HUES6 (cell line): ENCODE results near the gene CAPN11.

Experiments
- H3K27ac ChIP-seq: 2 replicates; pipeline ENCODE4 v1.7.0; 2013; ENCODE audit warnings: low read depth, mild to moderate bottlenecking, low read length, inconsistent platforms
- H3K27me3 ChIP-seq: 2 replicates; pipeline ENCODE4 v1.6.1; 2013; ENCODE audit warnings: low read length; ENCODE audit not compliant: control insufficient read depth, insufficient read depth
- H3K36me3 ChIP-seq: 2 replicates; pipeline ENCODE4 v1.6.1; 2013; ENCODE audit warnings: low read length; ENCODE audit not compliant: control insufficient read depth, insufficient read depth
- H3K4me1 ChIP-seq: 2 replicates; pipeline ENCODE4 v1.6.1; 2013; ENCODE audit warnings: low read length; ENCODE audit not compliant: control insufficient read depth, insufficient read depth
- H3K4me3 ChIP-seq: 2 replicates; pipeline ENCODE4 v1.5.1; 2013; ENCODE audit warnings: low read depth, low read length
- H3K9ac ChIP-seq: one replicate; pipeline ENCODE4 v1.6.1; 2013; ENCODE audit warnings: mild to moderate bottlenecking, low read length
- H3K9me3 ChIP-seq: 2 replicates; pipeline ENCODE4 v1.6.1; 2013; ENCODE audit warnings: low read depth, low read length; ENCODE audit not compliant: control insufficient read depth, insufficient read depth

The CAPN11 gene

DNA sequence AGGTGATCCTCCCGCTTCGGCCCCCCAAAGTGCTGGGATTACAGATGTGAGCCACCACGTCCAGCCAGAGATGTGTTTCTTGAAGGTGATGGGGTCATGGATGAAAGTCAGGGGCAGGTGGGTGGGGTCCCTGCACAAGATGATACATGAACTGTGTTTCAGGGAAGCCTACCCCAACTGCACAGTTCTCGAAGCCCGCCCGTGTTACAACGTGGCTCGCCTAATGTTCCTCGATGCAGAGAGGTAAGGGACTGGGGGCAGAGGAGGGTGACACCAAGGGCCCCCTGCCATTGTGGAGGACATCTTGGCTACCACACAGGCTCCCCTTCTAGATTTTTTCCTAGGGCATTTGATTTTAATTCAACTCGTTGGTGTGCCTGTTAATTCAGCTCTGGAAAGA, 11.9 kb upstream of the CAPN11 start:
- no peaks in the 10 kb centered on the region for H3K4me1 ChIP-seq
- H3K9me3 ChIP-seq, result no peaks in the 10 kb centered on the region
- H3K4me3 ChIP-seq, result no peak overlapping the region
- H3K36me3 ChIP-seq, result peaks cover 67% of the 10 kb centered on the region
- no peak overlapping the region for H3K27ac ChIP-seq
- no peak overlapping the region for H3K9ac ChIP-seq
- no peaks in the 10 kb centered on the region for H3K27me3 ChIP-seq

DNA sequence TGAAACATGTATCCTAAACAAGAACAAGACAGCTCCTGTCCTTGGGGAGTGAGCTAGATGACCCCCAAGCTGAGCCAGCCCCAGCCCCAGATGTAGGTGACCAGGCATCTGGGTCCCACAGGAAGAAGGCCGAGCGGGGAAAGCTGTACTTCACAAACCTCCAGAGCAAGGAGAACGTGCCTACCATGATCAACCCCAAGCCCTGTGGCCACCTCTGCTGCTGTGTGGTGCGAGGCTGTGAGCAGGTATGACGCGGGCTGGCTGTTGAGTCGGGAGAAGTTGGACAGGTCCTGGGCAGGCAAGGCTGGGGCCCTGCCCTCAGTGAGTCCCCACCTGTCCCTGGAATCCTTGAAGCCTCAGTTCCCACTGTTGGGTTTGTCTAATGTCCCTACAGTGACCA, 11.4 kb upstream of the CAPN11 start:
- Histone ChIP-seq H3K27ac (no peak overlapping the region), H3K36me3 (peaks cover 67% of the 10 kb centered on the region), H3K9me3 (no peaks in the 10 kb centered on the region)

GRCh38 chr6:44148306-44148705, 10.3 kb upstream of the CAPN11 start:
- Histone ChIP-seq H3K4me3 (no peak overlapping the region), H3K36me3 (peaks cover 64% of the 10 kb centered on the region), H3K9me3 (no peaks in the 10 kb centered on the region), H3K27me3 (no peaks in the 10 kb centered on the region), H3K27ac (no peak overlapping the region), H3K9ac (no peak overlapping the region), H3K4me1 (no peaks in the 10 kb centered on the region)

More for the DNA sequence above, 11.4 kb upstream of the CAPN11 start:
- H3K27me3 ChIP-seq, result no peaks in the 10 kb centered on the region
- no peaks in the 10 kb centered on the region for H3K4me1 ChIP-seq
- H3K9ac ChIP-seq, result no peak overlapping the region
- H3K4me3 ChIP-seq, result no peak overlapping the region

GRCh38 chr6:44149369-44150012, 9.1 kb upstream of the CAPN11 start:
- no peak overlapping the region for H3K27ac ChIP-seq

GRCh38 chr6:44150317-44150917, 8.2 kb upstream of the CAPN11 start:
- Histone ChIP-seq H3K27ac (no peak overlapping the region), H3K9ac (no peak overlapping the region), H3K36me3 (peaks cover 59% of the 10 kb centered on the region), H3K4me3 (no peak overlapping the region), H3K9me3 (no peaks in the 10 kb centered on the region), H3K4me1 (no peaks in the 10 kb centered on the region), H3K27me3 (no peaks in the 10 kb centered on the region)

More at GRCh38 chr6:44149369-44150012, 9.1 kb upstream of the CAPN11 start:
- Histone ChIP-seq H3K4me3 (no peak overlapping the region), H3K9ac (no peak overlapping the region), H3K4me1 (no peaks in the 10 kb centered on the region), H3K9me3 (no peaks in the 10 kb centered on the region), H3K36me3 (peaks cover 61% of the 10 kb centered on the region), H3K27me3 (no peaks in the 10 kb centered on the region)

GRCh38 chr6:44151348-44152108, 7.1 kb upstream of the CAPN11 start:
- Histone ChIP-seq H3K4me3 (no peak overlapping the region), H3K4me1 (peaks cover 4% of the 10 kb centered on the region), H3K9me3 (no peaks in the 10 kb centered on the region), H3K27ac (no peak overlapping the region), H3K36me3 (peaks cover 50% of the 10 kb centered on the region), H3K27me3 (no peaks in the 10 kb centered on the region), H3K9ac (no peak overlapping the region)

DNA sequence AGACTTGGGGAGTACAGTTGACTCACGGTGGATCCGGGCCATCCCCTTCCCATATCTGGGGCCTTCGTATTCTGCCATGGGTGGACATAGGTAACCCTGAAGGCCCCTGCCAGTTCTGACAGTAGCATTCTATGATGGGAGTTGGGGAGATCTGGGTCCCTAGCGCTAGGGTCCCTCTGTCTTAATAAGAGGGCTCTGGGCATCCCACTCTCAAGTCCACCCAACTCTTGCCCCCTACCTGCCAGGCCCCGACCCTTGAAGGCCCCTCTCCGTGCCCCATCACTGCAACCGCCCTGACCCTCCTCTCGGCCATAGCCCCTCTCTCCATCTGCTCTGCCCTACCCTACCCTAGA, 6.5 kb upstream of the CAPN11 start:
- no peak overlapping the region for H3K9ac ChIP-seq
- H3K9me3 ChIP-seq, result no peaks in the 10 kb centered on the region
- no peak overlapping the region for H3K27ac ChIP-seq
- H3K27me3 ChIP-seq, result no peaks in the 10 kb centered on the region
- H3K36me3 ChIP-seq, result peaks cover 45% of the 10 kb centered on the region
- peaks cover 9% of the 10 kb centered on the region for H3K4me1 ChIP-seq
- no peak overlapping the region for H3K4me3 ChIP-seq

DNA sequence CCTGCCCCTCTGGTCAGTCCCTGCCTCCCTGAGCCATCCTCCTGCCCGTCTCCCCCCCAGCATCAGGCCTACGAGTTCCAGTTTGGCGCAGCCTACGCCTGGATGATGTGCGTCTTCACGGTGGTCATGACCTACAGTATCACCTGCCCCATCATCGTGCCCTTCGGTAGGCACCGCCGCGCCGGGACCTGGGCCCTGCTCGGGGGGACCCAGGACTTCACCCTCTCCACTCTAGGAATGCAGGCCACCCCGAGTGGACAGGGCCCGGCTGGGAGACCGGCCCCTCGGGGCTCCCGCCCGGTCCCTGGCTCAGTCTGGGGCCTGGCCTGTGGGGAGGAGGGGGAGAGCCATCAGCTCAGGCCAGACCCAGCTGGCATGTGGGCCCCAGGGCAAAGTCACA, 6.1 kb upstream of the CAPN11 start:
- Histone ChIP-seq H3K27ac (no peak overlapping the region), H3K9ac (no peak overlapping the region), H3K4me3 (no peak overlapping the region), H3K9me3 (no peaks in the 10 kb centered on the region), H3K4me1 (peaks cover 9% of the 10 kb centered on the region), H3K36me3 (peaks cover 42% of the 10 kb centered on the region), H3K27me3 (no peaks in the 10 kb centered on the region)

DNA sequence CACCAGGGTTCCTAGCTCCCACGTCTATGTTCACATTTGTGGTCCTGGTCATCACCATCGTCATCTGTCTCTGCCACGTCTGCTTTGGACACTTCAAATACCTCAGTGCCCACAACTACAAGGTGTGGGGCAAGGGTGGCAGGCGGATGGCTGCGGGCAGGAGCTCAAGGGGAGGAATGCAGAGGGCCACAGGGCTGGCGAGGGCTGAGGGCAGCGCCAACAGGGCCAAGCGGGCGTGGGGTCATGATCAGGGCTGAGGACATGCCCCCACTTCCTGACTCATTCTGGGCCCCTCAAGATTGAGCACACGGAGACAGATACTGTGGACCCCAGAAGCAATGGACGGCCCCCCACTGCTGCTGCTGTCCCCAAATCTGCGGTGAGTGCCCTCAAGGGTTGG, 4.6 kb upstream of the CAPN11 start:
- Histone ChIP-seq H3K36me3 (peaks cover 26% of the 10 kb centered on the region), H3K27ac (no peak overlapping the region), H3K4me3 (no peak overlapping the region), H3K9me3 (no peaks in the 10 kb centered on the region), H3K4me1 (peaks cover 9% of the 10 kb centered on the region), H3K9ac (no peak overlapping the region), H3K27me3 (no peaks in the 10 kb centered on the region)

DNA sequence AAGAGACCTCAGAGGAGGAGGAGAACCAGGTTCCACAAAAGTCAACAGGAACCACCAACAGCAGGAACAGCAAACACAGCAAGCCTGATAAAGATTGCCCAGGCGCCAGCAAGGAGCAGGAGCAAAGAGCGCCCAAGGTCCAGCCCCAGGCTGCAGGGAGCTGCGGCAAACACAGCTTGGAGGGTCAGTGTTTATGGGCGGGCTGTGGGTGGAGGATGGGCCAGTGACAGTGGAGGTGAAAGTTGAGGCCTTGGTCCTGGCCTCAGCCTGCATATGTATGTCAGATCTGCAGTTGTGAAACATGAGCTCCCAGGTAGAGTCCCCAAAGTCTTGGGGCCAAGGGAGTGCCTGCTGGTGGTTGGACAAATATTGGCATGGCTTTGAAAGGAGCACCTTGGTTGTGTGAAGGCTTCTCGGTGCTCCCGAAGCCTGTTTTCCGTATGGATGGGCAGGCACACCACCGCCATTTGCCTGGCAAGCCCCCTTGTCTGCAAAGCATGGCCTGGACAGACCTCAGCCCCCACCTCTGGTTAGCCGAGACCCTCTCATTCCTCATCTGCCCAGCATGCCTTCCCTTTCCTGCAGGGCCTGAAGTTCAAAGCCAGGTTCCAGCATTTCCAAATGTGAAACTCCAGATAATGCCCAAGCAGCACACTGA, 2.0 kb upstream of the CAPN11 start:
- Histone ChIP-seq H3K36me3 (peaks cover 14% of the 10 kb centered on the region), H3K4me1 (peaks cover 9% of the 10 kb centered on the region), H3K9me3 (no peaks in the 10 kb centered on the region), H3K27ac (no peak overlapping the region), H3K4me3 (no peak overlapping the region), H3K9ac (no peak overlapping the region), H3K27me3 (no peaks in the 10 kb centered on the region)

GRCh38 chr6:44157152-44157521, 1.5 kb upstream of the CAPN11 start:
- no peak overlapping the region for H3K27ac ChIP-seq
- no peak overlapping the region for H3K4me3 ChIP-seq
- H3K9ac ChIP-seq, result no peak overlapping the region
- peaks cover 9% of the 10 kb centered on the region for H3K4me1 ChIP-seq
- H3K9me3 ChIP-seq, result no peaks in the 10 kb centered on the region
- no peaks in the 10 kb centered on the region for H3K27me3 ChIP-seq
- H3K36me3 ChIP-seq, result peaks cover 14% of the 10 kb centered on the region
